ENCODE results near the gene PKM. TPM values are rescaled to one million over a fixed set of nuclear protein-coding genes. Genes with fewer than 3 reads are reported as not detected.

Gene PKM
- total and polyA plus RNA-seq, 12 donors: 396 to 1,308 (median 1,056) TPM

GRCh38 chr15:72199205-72199515, 31.8 kb downstream of the PKM start:
- H3K4me1 ChIP-seq (replicated peaks in 1 of 2): peaks cover 0 to 29% of the 10 kb centered on the region in 2 donors
- H3K4me3 ChIP-seq: no peak overlapping the region
- WGBS, 4 donors: 83 to 96% (median 84%) methylated on average over 2 of the region's 2 CpGs
- peaks cover 0 to 59% of the 10 kb centered on the region in 2 donors for H3K36me3 ChIP-seq (replicated peaks in 1 of 2)
- no peak for DNase-seq
- H3K27me3 ChIP-seq: no peaks in the 10 kb centered on the region
- intact Hi-C loops (cut with DNase I): loop anchor here in 1 of 2 donors (5.0 kb wide), 2 partner anchors 33 to 88 kb away; partner anchors contain the start of gene PKM
- no peak for TF ChIP-seq POLR2A (IDR thresholded peaks at IDR 0.05)
- TF ChIP-seq, protein P1, sequence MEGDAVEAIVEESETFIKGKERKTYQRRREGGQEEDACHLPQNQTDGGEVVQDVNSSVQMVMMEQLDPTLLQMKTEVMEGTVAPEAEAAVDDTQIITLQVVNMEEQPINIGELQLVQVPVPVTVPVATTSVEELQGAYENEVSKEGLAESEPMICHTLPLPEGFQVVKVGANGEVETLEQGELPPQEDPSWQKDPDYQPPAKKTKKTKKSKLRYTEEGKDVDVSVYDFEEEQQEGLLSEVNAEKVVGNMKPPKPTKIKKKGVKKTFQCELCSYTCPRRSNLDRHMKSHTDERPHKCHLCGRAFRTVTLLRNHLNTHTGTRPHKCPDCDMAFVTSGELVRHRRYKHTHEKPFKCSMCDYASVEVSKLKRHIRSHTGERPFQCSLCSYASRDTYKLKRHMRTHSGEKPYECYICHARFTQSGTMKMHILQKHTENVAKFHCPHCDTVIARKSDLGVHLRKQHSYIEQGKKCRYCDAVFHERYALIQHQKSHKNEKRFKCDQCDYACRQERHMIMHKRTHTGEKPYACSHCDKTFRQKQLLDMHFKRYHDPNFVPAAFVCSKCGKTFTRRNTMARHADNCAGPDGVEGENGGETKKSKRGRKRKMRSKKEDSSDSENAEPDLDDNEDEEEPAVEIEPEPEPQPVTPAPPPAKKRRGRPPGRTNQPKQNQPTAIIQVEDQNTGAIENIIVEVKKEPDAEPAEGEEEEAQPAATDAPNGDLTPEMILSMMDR (IDR thresholded peaks at IDR 0.05): no peak
- H3K27ac ChIP-seq: no peak overlapping the region
- H3K9me3 ChIP-seq (replicated peaks in 1 of 3): no peaks in the 10 kb centered on the region

DNA sequence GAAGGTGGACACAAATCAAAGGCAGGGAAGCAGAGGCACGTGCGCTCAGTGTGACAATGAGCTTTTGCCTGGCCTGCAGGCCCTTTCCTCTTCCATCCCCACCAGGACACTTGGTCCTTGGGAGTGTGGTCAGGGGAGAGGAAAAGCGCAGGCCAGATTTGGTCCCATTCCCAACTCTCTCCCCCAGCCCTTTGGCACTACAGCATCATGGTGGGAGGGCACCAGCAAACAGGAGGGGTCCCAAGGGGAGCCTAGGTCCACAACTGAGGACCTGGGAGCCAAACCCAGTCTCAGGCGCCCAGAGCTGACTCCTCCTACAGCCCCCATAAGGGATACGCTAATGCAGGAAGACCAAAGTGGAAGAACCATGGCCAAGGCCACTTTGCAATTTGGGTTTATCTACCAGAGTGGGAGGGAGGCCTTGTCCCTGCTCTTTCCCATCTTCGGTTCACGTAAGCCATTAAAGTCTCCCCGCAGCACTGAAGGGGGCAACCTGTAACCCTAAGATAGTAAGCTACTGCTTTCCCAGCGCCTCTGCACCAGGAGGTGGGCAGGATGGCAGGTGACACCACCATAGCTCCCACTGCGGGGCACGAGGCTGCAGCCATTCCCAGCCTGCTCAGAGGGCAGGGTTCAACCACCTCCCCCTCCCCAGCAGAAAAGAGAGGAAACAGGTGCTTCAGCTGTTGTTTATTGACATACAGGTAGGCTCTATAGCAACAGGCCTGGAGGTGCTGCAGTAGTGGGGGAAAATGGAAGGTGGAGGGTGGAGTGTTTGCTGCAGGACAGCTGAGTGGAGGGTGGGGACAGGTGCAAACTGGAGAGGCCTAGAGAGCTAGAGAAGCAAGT, 32.4 kb downstream of the PKM start:
- TF ChIP-seq, protein P1 (IDR thresholded peaks at IDR 0.05): no peak
- TF ChIP-seq POLR2A (IDR thresholded peaks at IDR 0.05): no peak
- 63 to 74% (median 69%) methylated on average over 3 to 11 of the region's 11 CpGs for WGBS, 4 donors
- Histone ChIP-seq H3K4me1 (replicated peaks in 1 of 2) (peaks cover 0 to 23% of the 10 kb centered on the region in 2 donors), H3K4me3 (no peak overlapping the region), H3K9me3 (replicated peaks in 1 of 3) (no peaks in the 10 kb centered on the region), H3K36me3 (replicated peaks in 1 of 2) (peaks cover 0 to 53% of the 10 kb centered on the region in 2 donors), H3K27me3 (no peaks in the 10 kb centered on the region), H3K27ac (no peak overlapping the region)
- DNase-seq: no peak
- intact Hi-C loops (cut with DNase I): loop anchor here in 1 of 2 donors (5.0 kb wide), 2 partner anchors 34 to 89 kb away; partner anchors contain the start of gene PKM

GRCh38 chr15:72197460-72198355, 33.3 kb downstream of the PKM start, which contains the start of gene GRAMD2A:
TSS of gene GRAMD2A (minus strand) at chr15:72197787.
- 10 to 61% (median 34%) methylated on average over 13 to 83 of the region's 83 CpGs for WGBS, 4 donors
- Histone ChIP-seq H3K27ac (no peak within 1 kb of the TSS), H3K4me1 (replicated peaks in 1 of 2) (peaks cover 0 to 16% of the 10 kb centered on the region in 2 donors), H3K36me3 (replicated peaks in 1 of 2) (peaks cover 0 to 45% of the 10 kb centered on the region in 2 donors), H3K4me3 (peak within 1 kb of the TSS in 1 of 4 donors; percentile 70), H3K27me3 (no peaks in the 10 kb centered on the region), H3K9me3 (replicated peaks in 1 of 3) (no peaks in the 10 kb centered on the region)
- intact Hi-C loops (cut with DNase I): loop anchor here in 1 of 2 donors (5.0 kb wide), 2 partner anchors 35 to 90 kb away; partner anchors contain the start of gene PKM
- TF ChIP-seq, protein P1 (IDR thresholded peaks at IDR 0.05): no peak
- TF ChIP-seq POLR2A (IDR thresholded peaks at IDR 0.05): no peak
- peak in 2 of 7 donors; percentile 39 to 40 for DNase-seq

DNA sequence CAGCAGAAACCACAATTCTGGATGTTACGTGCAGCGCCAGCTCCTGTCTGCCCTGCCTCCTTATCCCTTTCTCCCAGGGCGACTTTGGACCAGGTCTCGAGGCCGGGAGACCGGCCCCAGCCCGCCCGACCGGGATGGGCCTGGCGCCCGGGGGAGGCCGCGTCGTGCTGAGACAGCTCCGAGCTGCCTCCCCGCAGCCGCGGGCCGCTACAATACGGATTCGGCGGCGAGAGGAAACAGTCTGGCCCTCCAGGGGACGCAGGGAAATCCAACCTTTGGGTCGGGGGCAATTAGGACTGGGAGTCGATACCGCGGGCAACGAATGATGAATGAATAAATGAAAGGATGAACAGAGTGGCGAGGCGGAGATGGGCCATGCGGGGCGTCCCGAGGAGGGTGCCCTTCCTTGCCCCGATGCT, 33.9 kb downstream of the PKM start:
- no peaks in the 10 kb centered on the region for H3K9me3 ChIP-seq (replicated peaks in 1 of 3)
- intact Hi-C loops (cut with DNase I): loop anchor here in 1 of 2 donors (5.0 kb wide), 2 partner anchors 35 to 90 kb away; partner anchors contain the start of gene PKM
- TF ChIP-seq, protein P1 (IDR thresholded peaks at IDR 0.05): no peak
- TF ChIP-seq POLR2A (IDR thresholded peaks at IDR 0.05): no peak
- DNase-seq: no peak
- no peak overlapping the region for H3K27ac ChIP-seq
- peaks cover 0 to 38% of the 10 kb centered on the region in 2 donors for H3K36me3 ChIP-seq (replicated peaks in 1 of 2)
- 8 to 38% (median 15%) methylated on average over 12 to 35 of the region's 35 CpGs for WGBS, 4 donors
- no peaks in the 10 kb centered on the region for H3K27me3 ChIP-seq
- H3K4me3 ChIP-seq: peak overlapping the region in 1 of 4 donors; percentile 70
- peaks cover 0 to 15% of the 10 kb centered on the region in 2 donors for H3K4me1 ChIP-seq (replicated peaks in 1 of 2)

Measured in adrenal gland (tissue), 12 donors.